GM19328 (cell line): ENCODE measurements around the gene FRAT2.
A peak's percentile ranks its signal among the peaks of the same experiment; 100 is the strongest.
"Not testable (repeated sequence)": the region's sequence is repeated elsewhere in the genome, so short reads cannot be mapped to it uniquely, and the experiment has no call there.

Experiments
- ATAC-seq: cut with Tn5 transposase; IDR thresholded peaks from one replicate; pipeline ENCODE4 v1.9.1; 2021; ENCODE audit warnings: mild to moderate bottlenecking, moderate library complexity; ENCODE audit not compliant: unreplicated experiment

FRAT2 gene

DNA sequence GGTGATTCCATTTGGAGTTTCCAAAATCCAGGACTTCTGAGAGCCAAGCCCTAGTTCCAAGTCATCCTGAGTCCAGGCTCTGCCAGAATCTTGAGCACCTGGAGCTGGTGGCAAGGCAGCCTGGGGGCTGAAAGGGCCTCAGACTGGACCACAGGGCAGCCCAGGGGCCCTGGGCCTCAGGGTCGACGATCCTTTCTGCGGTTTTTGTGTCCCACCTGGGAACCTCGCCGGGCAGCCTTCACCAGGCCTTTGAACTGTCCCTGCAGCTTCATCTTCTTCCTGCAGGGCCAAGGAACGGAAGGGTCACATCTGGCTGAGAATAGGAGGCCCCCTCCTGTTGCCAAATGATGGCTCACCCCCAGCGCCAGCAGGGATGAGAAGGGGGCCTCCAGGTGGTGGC lies 22.4 kb upstream of the FRAT2 start:
- no peak for ATAC-seq

DNA sequence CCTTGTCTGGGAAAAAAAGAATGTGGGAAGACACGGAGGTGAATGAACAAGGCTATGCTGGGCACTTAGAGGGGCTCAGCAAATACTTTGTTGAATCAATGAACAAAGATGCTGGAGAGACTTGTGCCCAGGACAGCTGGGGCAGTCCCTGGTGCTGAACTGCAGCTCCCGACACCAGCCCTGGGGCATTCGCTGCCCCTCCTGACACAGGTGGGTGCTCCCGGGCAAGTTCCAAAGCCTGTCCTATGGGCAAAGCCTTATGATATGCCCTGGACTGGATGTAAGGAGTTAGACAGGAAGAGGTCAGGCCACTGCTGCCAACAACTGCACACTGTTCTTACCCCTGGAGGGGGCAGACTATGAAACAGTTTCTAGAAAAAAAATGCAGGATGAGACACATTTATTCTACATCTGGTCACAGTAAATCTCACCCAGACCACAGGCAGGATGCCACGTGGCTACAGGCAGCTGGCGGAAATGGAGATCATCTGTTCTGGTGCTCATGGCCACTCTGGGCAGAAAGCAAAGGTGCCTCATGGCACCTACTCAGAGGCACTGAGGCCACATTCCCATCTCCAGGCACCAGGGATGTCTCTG lies 21.9 kb upstream of the FRAT2 start:
- no peak for ATAC-seq

DNA sequence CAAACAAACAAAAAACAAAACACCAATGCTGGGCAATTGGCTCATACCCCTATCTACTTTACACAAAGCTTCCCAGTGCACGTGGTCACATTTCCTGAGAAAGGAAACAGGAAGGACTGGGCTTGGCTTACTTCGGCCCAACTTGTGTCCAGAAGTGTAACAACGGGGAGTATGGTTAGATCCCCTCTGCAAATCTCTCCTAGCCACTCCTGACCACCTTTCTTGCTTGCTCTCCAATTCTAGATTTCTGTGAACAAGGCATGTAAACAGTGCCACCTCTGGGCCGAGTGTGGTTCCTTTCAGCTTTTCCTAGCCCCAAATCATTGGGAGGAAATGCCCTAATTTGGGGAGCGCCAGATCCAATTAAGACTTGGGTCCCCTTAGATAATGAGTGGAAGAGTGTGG lies 21.0 kb upstream of the FRAT2 start:
- ATAC-seq: no peak

DNA sequence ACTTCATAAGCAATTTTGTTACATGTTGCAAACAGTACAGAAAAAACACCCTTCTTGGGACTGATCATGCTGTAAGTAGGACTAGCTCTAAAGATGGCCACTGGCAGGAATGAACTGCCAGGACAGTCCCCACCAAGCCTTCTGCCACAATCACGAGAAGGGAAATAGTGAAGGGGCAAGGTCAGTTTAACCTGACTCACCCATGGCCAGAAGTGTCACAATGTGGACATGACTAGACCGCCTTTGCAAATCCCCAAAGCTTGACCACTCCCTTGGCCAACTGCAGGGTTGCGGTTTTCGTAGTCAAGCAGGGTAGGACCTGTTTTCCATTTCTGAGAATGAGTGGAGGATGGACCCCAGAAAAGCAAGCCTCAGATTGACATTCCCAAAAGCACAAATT lies 19.4 kb upstream of the FRAT2 start:
- no peak for ATAC-seq

DNA sequence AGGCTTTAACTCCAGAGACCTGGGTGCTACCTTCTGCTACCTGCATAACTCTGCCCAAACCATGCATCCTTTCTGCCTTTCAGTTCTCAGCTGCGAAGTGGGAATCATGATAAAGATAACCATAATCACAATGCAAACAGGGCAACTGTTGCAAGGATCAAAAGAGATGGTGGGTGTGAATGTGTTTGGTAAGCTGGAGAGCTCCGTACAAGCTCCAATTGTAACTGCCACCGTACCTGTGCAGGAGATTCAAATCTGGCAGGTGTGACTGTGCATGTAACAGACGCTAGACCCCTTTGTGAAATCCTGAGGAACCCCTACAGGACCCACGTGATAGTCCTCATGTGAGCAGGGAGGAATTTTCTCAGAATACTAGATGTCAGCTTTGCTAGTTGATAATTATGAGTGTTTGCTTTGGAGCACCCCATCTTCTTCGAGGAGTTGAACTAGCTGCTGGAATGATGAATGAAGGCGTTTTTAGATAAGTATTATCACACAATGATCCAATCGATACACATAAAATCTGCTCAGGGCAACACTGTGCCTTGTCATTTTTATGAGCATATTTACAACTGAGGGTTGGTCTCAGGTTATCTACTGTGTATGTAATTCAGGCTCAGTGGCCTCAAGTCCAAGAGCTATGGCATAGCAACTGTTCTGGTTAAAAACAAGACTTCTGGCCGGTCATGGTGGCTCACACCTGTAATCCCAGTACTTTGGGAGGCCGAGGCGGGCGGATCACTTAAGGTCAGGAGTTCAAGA lies 15.4 kb upstream of the FRAT2 start:
- no peak for ATAC-seq

DNA sequence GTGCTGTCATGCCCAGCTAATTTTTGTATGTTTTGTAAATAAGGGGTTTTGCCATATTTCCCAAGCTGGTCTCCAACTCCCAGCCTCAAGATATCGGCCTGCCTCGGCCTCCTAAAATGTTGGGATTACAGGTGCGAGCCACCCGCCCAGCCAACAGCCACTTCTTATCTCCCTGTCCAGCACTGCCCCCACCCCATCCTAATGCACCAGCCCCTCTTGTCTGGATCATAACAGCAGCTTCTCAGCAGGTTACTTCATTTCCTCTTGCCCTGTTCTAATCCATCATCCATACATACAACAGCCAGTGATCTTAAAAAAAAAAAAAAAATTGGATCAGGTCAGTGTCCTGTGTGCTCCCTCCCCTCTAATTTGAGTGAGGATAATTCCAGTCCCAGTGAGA lies 12.8 kb upstream of the FRAT2 start:
- no peak for ATAC-seq

DNA sequence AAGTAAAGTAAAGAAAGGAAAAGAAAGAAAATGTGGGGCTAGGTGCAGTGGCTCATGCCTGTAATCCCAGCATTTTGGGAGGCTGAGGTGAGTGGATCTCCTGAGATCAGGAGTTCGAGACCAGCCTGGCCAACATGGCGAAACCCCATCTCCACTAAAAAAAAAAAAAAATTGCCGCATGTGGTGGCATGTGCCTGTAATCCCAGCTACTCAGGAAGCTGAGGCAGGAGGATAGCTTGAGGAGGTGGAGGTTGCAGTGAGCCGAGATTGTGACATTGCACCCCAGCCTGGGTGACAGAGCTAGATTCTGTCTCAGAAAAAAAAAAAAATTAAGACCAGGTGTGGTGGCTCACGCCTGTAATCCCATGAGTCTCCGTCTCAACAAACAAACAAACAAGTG lies 9.1 kb upstream of the FRAT2 start:
- not testable (repeated sequence) for ATAC-seq

DNA sequence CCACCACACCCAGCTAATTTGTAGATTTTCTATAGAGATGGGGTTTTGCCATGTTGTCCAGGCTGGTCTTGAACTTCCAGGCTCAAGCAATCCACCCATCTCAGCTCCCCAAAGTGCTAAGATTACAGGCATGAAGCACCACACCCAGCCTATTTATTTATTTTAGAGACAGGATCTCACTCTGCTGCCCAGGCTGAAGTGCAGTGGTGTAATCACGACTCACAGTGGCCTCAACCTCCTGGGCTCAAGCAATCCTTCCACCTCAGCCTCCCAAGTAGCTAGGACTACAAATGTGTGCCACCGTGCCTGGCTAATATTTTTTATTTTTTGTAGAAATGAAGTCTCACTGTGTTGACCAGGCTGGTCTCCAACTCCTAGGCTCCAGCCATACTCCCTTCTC lies 6.9 kb upstream of the FRAT2 start:
- ATAC-seq: no peak

DNA sequence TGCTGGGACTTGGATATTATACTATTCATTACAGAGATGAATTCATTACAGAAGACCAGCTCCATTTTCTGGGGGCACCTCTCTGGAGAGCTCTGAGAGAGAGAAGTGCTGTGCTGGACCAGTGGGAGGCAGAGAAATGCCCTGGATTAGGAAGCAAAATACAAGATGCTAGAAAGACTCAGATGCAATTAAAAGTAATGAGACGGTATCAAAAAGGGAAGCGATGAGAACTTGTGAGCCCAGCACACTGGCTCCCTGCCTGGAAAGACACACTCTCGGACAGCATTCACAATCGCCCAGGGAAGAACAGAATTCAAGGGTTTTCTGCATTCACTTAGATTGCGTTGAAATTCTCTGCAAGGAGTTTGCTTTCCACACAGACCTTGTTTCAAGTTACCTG lies 3.5 kb upstream of the FRAT2 start:
- no peak for ATAC-seq

DNA sequence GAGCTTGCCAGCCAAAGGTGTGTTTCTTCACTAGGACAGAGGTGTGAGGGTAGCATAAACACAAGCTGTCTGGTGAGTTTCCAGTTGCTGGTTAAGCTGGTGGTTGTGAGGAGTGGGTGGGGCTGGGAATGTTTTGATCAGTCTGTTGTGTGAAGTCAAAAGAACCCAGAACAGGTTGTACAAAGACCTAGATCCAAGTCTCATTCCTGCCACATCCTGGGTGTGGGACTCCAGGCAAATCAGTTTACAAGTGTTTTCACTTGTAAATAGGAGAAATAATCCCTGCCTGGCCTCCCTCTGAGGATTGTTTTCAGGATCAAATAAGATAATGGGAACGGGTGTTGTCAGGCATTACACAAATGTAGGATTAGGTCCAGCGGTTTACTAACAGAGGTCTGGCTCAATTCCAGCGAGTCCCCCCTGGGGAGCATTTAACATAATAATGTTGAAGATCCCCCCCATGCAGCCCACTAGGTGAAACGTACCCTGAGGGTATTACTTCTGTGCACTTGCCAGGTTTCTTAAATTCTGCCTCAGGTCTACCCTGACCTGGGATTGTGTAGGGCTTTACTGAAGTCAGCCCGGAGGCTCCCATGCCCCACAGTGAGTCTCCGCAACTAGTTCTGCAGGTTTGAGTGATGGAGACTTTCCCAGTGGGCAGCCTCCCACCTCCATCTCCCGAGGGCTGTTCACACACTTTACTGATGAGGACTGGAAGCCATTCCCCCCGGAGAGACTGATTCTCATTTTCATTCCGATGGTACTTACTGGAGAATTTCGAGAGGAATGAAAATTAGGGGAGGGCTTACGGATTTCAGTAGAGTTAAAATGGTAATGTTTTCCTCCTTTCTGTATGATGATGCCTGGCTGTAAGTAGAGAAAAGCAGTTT lies 2.7 kb upstream of the FRAT2 start:
- ATAC-seq: no peak

DNA sequence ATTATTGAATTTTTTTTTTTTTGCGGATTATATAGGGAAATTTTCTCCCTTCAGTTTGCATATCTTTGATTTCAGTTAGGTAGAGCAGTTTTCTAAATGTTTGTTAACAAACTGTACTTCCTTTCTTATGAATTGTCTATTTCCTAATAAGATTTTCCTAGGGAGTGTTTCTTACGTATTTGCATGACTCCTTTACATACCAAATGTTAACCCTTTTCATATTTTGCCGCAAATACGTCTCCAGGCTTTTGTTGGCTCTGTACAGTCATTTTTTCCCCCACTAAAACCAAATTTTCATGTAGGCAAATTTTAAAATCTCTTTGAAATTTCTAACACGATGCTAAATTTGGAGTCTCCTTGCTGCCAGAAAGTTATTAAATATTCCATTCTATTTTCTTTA lies 1.9 kb upstream of the FRAT2 start:
- no peak for ATAC-seq

DNA sequence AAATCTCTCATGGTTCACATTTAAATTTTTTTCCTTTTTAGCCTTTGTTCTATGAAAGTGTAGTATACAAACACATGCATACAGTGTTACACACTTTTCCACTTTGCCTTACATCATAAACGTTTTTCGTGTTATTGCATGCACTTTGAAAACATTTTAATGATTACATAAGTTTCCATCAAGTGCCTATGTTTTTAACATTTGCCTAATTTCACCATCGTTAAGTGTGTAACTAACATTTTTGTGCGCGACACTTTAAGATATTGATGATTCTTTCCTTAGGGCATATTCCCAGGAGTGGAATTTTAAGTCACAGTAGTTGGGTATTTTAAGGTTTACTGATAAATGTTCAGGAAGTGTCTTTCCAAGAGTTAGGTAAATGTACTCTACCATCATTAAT lies 1.5 kb upstream of the FRAT2 start:
- no peak for ATAC-seq

DNA sequence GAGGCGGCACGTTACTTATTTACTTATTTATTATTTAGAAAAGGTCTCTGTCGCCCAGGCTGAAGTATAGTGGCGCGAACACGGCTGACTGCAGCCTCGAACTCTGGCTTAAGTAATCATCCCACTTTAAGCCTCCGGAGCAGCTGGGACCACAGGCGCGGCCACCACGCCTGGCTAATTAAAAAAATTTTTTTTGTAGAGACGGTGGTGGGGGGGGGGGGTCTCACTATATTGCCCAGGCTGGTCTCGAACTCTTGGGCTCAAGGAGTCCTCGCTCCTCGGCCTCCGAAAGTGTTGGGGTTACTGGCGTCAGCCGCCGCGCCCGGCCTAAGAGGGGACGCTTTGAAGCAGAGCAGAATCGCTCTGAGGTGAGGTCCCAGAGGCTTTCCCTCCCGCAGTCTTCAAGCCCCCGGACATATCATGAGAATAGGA lies 675 bp upstream of the FRAT2 start:
- ATAC-seq: no peak

DNA sequence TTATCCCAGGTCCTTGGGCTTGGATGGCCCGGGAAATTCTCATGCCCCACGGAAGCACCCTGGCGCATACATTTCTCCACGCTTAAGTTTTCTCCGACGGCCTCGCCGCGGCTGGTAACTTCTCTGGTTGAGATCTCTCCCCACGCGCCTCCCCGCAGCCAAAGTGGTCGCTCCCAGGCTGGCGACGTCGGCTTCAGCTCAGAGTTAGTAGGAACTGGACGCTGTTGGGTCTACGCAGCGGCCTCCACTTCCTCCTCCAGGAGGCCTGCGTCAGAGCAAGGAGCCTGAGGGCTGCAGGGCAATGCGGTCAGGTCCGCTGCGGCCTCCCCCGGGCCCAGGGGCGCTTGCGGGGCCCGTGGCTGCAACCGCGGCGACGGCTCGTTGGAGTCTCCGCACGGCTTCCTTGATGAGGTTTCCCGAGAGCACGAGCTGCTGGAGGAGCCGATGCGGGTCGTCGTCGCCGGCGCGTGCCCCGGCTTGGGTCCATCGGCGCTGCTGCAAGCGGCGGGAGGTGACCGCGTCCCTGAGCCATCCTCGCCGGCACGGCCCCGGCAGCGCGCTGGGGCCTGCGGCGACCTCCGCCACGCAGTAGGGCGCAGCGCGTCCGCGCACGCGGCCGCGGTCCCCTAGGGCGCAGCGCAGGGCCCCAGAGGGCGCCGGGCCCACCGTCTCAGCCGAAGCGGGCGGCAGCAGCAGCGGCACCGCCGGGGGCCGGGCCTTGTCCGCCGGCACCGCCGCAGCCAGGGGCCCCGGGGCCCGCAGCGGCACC lies 744 bp downstream of the FRAT2 start:
- ATAC-seq: peak; percentile 28

DNA sequence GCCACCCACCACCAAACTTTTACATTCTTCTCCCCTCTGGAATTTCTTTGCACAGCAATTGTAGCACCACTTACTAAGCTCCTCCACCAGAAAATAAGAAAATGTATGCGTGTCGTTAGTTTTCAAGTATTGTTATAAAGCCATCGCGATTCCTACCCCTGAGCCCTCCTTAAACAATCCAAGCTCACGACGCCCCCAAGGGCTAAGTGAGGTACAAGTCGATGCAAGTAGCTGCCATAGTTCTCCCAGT lies 1.3 kb downstream of the FRAT2 start:
- no peak for ATAC-seq

DNA sequence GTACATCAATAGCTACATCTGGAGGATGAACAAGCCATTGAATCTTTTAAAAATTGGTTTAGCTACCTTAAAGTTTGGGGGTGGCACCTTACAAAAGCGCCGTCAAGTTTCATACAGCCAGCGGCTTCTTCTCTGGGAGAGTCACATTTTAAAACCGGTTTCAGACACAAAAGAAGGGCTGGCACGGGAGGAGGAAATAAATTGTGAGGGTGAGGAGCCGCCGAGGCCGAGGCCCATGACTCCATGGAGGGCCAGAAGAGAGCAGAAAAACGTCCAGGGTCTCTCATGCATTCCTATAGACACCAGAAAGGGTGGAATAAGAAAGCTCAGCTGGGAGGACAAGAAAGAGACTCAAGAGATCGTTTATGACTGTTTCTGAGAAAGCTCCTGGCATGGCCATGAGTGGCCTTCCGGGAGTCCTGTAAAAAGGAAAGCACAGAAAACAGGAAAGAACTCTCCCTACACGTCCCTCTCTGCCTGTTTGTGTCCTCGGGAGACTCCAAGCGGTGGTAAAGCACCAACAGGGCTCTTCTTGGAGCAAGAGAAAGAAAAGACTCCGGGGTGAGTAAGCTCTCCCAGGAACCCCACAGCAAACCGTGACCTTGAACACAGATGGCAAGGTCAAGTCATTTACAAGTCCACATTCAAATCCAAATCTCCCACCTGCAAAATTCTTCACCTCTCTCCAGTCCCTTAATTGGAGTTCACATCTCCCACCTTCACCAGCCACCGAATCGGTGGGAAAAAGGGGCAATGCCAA lies 1.8 kb downstream of the FRAT2 start:
- no peak for ATAC-seq

DNA sequence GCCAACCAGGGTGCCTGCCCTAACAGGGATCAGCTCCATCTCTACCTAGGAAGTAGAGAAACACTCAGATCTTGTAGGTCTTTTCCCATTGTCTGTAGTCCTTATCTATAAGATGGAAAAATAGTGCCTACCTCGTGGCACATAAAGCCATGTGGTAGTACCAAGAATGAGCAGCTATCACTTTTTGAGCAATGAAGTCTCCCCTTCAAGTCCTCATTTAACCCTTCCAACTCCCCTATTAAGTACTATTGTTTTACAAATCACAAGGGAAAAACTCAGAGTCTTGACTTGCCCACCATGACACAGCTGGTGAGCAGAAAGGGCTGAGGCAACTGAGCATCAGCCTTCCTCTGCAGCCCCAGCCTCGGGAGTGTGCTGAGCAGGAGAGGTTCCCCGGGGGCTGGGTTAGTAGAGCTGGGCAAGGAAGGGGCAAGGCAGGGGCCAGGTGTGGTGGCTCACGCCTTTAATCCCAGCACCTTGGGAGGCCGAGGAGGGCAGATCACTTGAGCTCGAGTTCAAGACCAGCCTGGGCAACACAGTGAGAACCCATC lies 3.3 kb downstream of the FRAT2 start:
- no peak for ATAC-seq

DNA sequence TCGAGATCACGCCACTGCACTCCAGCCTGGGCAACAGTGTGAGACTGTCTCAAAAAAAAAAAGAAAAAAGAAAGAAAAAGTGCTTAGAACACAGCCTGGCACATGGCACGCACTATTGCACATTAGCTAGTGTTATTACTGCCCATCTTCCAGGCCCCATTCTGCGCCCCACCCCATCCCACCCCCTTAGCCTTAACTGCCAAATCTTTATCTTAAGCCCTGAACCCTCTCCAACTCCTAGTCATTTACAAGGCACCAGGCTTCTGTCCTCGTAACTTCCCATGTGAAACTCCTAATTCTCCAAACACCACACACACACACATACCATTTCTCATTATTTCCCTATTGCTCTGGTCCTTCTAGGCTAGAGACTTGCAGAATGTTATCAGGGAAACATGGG lies 4.8 kb downstream of the FRAT2 start:
- ATAC-seq: no peak

DNA sequence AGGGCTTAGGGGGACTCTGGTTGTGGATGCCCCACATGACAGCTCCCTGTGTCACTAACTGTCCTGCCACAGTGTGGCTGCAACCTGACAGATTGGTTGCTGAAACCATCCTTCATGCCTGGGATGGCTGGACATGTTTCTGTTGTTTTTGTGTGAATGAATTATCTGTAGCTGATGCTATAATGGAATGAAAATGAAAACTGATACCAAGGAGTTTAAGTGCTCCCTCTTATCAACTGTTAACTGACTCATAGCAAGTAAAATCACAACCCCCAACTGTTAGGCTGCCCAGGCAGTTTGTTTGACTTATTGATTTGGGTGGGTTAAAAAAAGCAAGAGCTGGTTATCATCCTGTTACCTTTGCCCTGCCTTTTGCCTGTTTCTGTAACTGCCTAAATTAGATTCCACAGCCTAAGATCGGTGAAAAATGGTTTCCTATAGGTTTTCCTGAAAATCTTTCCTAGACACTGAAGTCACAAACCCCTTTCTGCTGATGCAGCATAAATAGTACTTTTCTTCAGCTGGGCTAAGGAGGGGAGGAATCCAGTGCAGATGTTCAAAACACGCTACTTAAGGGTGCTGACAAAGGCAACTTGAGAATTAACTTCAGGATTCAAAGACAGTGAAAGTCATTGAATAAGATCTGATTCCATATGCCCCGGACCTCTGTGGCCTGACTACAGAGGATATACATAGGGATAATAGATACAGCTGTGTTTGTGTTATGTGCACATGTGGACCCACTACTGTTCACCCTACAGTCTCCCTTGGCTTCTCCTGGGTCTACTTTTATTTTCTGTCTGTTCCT lies 5.7 kb downstream of the FRAT2 start:
- no peak for ATAC-seq
